Fibroblast of the aortic adventitia (primary cell): ENCODE data around the gene DAP3. TPM values are rescaled to one million over a fixed set of nuclear protein-coding genes. Genes with fewer than 3 reads are reported as not detected.
"Not testable (repeated sequence)": the region's sequence is repeated elsewhere in the genome, so short reads cannot be mapped to it uniquely, and the experiment has no call there.

Experiments used
- DNase-seq: peaks from one replicate; pipeline ENCODE4 v3.0.0-alpha.2; 2010; ENCODE audit warnings: low read depth
- H3K4me3 ChIP-seq: 2 replicates; pipeline ENCODE4 v1.5.1; 2011; ENCODE audit warnings: low read depth, mild to moderate bottlenecking, control low read depth, low read length, moderate library complexity
- CTCF ChIP-seq: IDR thresholded peaks from 2 replicates; pipeline ENCODE4 v1.5.1; 2011; ENCODE audit warnings: mild to moderate bottlenecking, low read length, control low read depth, inconsistent platforms; ENCODE audit not compliant: insufficient read depth
- total RNA-seq: library from RNA; depleted of rRNA; stranded (reverse); fragments of >200 nt; gene quantifications from 2 replicates; pipeline ENCODE4 v1.2.3, GENCODE V29; 2012; ENCODE audit warnings: low replicate concordance

Gene DAP3
- total RNA-seq, 1 donor, result 73.7 TPM

- H3K4me3 ChIP-seq, result no peak overlapping the region
- no peak for TF ChIP-seq CTCF
- peak; percentile 13 for DNase-seq
Measured at GRCh38 chr1:155713075-155713474, 24.2 kb downstream of the DAP3 start.

- DNase-seq, H3K4me3 ChIP-seq: not testable (repeated sequence)
Measured at GRCh38 chr1:155715056-155715455, 26.2 kb downstream of the DAP3 start.

GRCh38 chr1:155715777-155716176, 26.9 kb downstream of the DAP3 start:
- TF ChIP-seq CTCF, result no peak
- DNase-seq, result no peak
- H3K4me3 ChIP-seq, result no peak overlapping the region

- H3K4me3 ChIP-seq, result no peak overlapping the region
- TF ChIP-seq CTCF, result no peak
- no peak for DNase-seq
Measured at GRCh38 chr1:155717041-155717440, 28.1 kb downstream of the DAP3 start.

GRCh38 chr1:155718524-155719115, 29.7 kb downstream of the DAP3 start:
- DNase-seq, result not testable (repeated sequence)

GRCh38 chr1:155719703-155720102, 30.8 kb downstream of the DAP3 start:
- no peak for DNase-seq
- H3K4me3 ChIP-seq, result no peak overlapping the region
- no peak for TF ChIP-seq CTCF

More at GRCh38 chr1:155718524-155719115, 29.7 kb downstream of the DAP3 start:
- H3K4me3 ChIP-seq, result not testable (repeated sequence)

- H3K4me3 ChIP-seq, result no peak overlapping the region
- DNase-seq, result no peak
- no peak for TF ChIP-seq CTCF
Measured at GRCh38 chr1:155725142-155725541, 36.3 kb downstream of the DAP3 start.
